Daoy (cell line): ENCODE data around the gene SPIN1. TPM values are rescaled to one million over a fixed set of nuclear protein-coding genes. Genes with fewer than 3 reads are reported as not detected.

Experiments
- DNase-seq: peaks from one replicate; pipeline ENCODE4 v3.0.0-alpha.2; 2015; ENCODE audit warnings: low read depth
- total RNA-seq: library from RNA; depleted of rRNA; stranded (reverse); fragments of >200 nt; shearing (Covaris generic); gene quantifications from 2 replicates; pipeline ENCODE4 v1.2.3, GENCODE V29; 2014

The SPIN1 gene
- total RNA-seq, 1 experiment from 2014 or later = 106 TPM

DNA sequence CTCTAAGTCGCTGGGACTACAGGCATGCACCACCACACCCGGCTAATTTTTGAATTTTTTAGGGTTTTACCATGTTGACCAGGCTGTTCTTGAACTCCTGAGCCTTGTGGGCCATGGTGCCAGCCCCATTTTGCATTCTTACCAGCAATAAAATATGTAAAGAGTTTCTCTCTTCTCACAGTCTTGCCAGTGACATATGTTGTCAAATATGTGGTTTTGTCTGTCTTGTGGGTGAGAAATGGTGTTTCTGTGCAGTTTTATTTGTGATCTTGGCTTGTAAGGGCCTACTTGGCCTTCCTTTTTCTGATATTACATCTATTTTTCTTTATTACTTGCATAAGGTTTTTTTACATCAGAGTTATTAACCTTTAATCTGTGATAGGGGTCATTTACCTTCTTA is 47.1 kb downstream of the SPIN1 start:
- DNase-seq = no peak

DNA sequence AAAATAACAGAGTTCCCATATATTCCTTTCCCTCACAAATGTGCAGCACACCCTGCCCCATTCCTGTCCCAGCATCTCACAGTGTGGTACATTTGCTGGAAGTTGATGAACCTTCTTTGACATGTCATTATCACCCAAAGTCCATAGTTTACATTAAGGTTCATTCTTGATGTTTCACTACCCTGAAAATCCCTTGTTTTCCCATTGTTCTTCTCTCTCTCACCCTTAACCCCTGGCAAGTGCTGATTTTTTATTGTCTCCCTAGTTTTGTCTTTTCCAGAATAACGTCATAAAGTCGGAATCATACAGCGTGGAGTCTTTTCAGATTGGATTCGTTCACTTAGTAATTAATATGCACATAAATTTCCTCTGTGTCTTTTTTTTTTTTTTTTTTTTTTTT is 48.1 kb downstream of the SPIN1 start:
- no peak for DNase-seq

DNA sequence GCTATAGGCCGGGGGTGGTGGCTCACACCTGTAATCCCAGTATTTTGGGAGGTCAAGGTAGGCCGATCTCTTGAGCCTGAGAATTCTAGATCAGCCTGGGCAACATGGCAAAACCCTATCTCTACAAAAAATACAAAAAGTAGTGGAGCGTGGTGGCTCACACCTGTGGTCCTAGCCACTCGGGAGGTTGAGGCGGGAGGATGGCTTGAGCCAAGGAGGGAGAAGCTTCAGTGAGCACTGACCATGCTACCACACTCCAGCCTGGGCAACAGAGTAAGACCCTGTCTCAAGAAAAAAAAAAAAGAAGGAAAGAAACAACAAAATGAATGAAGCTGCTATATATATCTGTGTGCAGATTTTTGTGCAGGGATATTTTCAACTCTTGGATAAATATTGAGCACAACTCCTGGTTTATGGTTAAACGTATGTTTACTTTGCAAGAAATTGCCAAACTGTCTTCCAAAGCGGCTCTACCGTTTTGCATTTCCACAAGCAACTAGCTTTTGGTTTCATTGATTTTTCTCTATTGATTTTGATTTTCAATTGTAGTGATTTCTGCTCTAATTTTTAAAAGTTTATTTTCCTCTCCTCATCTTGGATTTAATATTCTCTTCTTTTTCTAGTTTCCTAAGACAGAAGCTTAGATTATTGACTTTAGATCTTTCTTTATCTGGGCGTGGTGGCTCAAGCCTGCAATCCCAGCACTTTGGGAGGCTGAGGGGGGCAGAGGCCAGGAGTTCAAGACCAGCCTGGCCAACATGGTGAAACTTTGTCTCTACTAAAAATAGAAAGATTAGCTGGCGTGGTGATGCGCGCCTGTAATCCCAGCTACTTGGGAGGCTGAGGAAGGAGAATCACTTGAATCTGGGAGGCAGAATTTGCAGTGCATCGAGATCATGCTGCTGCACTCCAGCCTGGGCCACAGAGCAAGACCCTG is 49.2 kb downstream of the SPIN1 start:
- no peak for DNase-seq

DNA sequence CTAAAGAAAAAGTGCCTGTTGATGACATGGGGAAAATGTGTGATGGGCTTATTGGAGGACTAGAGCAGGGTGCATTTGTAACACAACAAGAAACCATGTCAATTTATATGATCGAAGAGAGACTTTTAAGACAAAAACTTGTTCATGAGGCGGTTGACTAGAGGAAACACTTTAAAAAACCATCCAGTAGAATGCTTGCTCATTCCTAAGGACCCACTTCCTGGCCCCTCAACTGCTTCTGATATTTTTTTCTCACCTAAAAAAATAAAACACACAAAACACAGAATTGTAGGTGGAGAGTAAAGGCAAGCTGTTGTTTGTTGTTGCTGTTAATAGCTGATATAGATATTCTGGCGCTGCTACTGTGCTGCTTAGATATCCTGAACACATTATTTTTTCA is 50.6 kb downstream of the SPIN1 start:
- DNase-seq = no peak

DNA sequence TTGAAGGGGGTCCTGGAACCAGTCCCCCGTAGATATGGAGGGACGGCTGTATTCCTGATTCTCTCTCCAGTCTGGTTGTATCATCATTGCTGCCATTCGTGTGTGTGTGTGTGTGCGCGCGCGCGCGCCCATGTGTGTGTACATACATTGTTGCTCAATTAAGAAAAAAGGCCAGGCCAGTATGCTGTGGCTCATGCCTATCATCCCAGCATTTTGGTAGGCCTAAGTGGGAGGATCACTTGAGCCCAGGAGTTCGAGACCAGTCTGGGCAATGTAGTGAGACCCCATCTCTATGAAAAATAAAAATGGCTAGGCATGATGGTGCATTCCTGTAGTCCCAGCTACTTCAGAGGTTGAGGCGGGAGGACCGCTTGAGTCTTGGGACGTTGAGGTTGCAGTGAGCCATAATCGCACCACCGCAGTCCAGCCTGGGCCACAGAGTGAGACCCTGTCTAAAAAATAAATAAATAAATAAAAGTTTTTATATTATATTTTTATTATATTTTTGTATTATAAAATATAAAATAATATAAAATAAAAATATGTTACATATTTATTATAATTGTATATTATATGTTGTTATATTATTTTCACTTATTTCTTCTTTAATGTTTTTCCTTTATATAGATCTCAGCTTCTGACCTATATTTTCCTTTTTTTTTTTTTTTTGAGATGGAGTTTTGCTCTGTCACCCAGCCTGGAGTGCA is 53.2 kb downstream of the SPIN1 start:
- DNase-seq = no peak

DNA sequence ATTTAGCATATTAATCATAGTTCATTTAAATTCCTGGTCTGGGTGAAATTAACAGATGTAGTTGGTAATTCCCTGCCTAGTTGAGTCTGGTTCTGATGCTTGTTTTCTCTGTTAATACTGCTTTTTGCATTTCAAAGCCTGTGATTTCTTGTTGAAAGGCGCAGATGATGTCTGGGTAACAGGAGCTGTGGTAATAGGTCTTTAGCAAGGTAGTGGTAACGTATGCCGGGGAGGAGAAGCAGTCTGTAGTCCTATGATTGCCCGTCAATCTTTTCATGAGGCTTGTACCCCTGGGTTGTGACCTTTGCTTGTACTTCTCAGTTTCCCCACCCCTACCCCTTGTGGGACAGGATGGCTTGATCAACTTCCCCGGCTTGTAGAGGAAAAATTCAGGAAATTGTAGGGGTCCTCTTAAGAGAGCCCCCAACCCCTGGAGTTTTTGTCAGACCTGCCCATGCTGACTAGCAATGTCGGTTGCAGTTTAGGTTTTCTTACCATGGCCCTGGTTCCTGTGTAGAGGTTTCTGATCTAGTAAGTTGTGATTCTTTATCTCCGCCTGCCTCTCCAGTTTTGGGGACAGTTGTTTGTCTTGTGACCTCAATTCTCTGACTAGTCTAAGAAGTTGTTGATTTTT is 55.4 kb downstream of the SPIN1 start:
- DNase-seq = no peak

DNA sequence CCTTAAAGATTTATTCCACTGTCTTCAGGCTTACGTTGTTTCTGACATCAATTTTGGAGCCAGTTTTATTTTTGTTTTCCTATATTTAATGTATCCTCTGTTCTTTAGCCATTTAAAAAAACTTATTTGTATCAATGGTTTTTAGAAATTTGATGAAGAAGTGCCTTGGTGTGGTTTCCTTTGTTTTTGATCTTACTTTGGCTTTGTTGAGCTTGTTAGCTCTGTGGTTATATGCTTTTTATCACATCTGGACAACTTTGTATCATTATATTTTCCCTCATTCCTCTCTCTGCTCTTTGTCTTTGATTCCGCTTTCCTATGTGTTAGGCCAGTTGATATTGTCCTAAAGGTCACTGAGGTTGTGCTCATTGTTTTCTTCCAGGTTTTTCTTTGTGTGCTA is 58.5 kb downstream of the SPIN1 start:
- DNase-seq = no peak

DNA sequence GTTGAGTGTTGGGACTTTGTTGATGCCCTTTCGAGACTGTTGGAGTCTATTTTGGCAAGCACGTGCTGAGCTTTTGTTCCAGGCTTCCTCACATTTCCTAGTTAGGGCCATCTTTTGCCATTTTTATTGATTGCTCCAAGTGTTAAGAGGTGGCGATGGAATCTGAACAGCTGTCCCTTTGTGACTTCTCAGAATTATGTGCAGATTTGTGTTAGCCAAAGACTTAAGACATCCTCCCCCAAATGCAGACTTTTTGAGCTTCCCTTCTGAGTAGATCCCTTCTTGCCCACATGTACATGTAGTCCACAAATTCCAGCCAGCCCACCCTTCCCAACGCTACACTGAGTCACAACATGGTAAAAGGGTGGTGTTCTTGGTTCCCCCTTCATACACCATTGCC is 59.2 kb downstream of the SPIN1 start:
- DNase-seq = no peak

DNA sequence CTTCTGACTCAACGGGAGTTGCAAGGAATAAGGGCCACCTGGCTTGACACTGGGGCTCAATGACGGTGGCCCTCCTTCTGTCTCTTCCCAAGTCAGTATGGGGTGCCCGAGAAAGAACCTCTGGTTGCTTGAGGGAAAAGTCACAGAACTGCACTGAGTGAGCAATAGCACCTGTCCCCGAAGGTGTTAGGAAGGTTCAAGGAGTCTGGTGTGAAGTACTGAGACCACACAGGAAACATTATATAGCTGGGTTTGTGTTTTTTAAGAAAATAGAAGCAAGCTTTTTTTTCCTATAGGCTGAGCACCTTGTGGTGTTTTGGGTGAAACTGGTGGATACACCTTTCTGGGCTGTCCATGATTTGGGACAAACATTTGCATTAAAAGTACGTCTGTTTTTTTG is 62.9 kb downstream of the SPIN1 start:
- no peak for DNase-seq

DNA sequence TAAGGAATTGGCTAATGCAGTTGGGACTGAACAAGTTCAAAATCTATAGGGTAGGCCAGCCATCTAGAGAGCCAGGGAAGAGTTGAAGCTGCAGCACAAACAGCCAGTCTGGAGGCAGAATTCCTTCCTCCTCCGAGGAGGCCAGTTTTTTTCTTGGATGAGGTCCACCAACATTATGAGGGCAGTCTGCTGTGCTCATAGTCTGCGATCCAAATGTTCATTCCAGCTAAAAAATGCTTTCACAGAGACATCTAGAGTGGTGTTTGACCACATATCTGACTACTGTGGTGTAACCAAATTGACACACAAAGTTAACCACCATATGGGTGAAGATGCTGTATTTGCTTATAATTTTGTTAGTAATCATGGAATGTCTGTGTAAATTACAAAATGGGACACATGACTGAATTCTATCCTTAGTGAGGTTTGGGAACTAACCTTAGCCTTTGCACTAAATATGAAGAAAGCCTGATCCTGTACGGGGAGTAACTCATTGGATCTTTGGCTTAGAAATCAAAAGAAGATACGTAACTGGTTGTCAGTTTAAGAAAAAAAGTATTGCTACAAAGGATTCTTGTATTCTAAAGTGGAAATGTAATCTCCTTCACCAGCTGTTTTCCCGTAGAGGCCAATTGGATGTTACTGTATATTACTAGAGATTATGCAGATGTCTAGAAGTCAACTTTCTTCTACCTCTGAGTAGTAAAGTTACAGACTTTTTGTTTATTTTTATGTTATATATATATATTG is 70.6 kb downstream of the SPIN1 start:
- no peak for DNase-seq

DNA sequence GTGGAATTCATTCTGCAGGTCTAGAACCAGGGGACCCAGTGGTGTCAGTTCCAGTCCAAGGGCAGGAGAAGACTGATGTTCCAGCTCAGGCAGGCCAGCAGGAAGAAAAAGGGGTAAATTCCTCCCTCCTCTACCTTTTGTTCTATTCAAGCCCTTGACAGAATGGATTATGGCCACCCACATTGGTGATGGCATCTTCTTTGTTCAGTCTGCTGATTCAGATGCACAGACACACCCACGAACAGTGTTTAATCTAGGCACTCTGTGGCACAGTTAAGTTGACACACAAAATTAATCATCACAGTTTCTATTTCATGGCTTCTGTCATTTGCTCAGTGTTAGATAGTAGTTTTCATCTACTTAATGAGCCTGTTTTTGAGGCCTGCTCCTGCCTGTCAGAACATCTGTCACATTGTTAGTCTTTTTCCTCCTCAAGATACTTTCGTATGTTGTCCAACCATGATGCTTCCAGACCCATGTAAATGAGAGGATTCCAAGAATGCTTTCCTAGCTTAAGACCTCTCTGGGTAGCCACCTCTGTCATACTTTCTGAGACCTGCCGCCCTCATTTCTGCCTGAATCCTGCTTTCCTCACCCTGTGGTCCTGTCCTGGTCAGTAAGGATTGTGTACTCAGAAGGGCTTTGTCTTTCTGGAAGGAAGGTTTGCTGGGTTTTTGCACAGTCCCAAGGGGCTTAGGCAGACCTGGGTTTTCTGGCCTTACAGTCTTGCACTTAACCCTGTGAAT is 72.5 kb downstream of the SPIN1 start:
- peak; percentile 46 for DNase-seq

DNA sequence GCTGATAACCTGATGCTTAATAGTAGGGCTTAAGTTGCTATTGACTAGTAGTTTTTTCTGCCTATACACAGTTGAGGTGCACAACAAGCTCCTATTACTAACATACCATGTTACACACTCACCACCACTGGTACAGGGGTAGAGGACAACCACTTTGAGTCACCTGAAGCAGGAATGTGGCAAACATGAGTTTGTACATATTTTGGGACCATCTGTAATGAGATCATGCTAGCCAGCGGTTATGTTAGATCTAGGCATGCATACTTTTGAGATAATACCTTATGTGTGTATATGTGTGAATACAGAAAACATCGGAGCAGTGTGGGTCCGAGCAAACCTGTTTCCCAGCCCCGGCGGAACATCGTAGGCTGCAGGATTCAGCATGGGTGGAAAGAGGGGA is 73.9 kb downstream of the SPIN1 start:
- DNase-seq = peak; percentile 50

DNA sequence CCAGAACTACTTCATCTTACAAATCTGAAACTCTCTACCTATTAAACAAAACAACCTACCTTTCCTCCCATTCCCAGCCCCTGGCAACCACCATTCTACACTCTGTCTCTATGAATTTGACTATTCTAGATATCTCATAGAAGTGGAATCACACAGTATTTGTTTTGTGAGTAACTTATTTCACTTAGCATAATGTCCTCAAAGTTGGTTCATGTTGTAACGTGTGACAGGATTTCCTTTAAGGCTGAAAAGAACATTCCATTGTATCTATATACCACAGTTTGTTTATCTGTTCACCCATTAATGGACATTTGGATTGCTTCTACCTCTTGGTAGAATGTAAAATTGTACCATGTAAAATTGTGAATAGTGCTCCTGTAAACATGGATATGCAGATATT is 76.6 kb downstream of the SPIN1 start:
- no peak for DNase-seq

DNA sequence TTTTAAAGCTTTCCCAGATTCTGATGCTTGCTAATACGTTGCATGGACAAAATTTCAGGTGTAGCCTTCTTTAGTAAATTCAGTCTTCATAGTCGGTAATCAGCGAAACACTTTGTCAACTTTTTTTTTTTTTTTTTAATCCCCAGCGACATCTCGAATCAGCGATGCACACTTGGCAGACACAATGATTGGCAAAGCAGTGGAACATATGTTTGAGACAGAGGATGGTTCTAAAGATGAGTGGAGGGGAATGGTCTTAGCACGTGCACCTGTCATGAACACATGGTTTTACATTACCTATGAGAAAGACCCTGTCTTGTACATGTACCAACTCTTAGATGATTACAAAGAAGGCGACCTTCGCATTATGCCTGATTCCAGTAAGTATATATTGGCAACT is 80.0 kb downstream of the SPIN1 start:
- no peak for DNase-seq

DNA sequence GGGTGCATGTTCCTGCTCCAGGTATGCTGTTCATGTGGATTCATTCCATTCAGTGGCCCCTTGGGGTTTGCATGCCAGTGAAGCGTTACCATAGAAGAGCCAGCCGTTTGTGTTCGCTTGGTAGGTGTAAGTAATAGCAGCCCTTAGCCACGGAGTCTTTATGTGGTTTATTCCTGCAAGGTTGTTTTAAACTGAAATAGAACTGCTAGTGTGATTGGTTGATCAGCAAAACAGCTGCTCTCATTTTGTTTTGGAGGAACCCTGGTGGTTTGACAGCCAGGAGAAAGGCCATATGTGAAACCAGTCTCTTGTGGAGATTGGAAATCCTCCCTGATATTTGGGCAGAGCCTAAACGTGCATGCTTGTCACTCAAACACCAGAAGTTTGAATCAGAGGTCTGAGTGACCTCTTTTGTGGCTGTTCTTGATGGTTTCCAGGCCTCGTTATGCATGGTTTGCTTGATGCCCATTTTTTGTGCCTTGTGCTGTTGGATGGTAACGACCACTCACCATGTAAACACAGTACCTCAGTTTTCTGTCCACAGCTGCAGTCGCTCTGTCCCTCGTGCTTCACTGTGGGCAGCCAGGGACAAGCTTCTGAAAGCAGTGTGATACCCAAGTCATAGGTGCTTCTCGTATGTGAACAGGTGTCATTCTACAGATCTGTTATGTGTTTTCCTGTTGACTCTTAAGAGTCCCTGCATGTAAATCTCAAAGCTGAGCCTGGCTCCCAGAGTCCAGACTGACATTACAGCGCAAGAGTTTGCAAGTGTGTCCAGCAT is 88.4 kb downstream of the SPIN1 start:
- DNase-seq = peak; percentile 77

DNA sequence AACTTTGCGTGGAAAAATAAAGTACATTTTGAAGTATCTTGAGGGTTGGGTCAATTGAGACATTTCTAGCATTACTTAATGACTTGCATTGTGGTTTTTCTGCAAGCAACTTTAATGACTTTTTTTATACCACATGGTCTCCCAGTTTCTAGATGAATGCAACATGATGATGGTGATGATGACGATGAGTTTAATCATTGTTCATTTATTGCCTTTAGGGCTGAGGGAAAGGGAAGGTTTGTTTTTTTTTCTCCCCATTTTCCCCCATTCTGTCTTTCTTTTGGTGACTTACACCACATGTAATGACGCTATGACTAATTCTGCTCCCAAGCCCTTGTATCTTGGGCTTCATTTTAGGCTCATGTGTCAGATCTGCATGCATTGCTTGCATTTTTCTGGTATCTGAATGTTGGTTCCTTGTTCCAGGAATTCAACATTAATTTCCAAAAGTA is 89.1 kb downstream of the SPIN1 start:
- peak; percentile 94 for DNase-seq

DNA sequence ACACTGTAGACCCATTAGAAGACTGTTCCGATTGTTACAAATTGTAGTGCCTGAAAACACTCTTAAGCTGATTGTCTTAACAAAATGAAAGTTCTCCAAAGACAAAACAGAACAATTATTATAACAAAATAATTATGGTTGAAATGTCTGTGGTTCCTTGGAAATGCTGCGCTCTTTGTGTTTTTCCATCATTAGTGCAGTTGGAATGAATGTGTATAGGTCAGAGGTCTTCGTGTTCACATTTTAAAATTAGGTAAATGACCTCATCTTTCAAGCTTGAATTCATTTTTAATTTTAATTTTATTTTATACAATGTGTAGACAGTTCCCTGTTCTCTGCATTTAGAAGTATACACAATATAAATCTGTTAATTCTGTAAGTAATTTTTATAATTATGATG is 90.0 kb downstream of the SPIN1 start:
- no peak for DNase-seq

DNA sequence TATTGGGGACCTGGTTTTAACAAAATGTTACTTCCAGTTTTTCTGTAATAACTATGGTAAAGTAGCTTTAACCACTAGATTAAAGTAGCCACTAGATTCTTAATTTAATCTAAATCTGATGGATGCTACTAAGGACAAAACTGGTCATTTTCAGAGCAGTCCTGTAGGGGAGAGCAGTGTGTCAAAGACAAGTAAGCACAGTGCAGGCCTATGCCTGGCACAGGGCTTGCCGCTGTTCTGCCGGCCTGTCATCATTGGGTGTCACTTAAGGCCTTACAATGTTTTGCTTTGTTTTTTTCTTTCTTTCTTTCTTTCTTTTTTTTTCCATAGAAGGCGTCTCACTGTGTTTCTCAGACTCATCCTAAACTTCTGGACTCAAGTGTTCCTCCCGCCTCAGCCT is 93.7 kb downstream of the SPIN1 start:
- no peak for DNase-seq

DNA sequence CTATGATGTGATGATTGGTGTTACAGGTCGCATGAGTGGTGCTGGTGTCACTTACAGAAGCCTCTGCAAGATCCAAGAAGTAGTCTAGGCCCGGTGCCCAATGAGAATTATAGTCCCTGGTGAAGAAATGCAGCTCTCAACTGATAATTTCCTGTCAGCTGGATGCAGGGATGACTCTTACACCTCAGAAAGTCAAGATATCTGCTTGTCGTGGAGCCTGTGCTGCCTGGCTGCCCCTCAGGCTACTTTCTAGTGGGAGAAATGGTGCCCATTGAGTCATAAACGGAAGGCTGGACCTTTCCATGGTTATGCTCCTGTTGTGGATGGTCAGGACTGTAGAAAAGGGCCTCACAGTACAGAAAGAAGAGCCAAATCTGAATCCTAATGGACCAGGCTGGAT is 99.9 kb downstream of the SPIN1 start:
- DNase-seq = no peak

DNA sequence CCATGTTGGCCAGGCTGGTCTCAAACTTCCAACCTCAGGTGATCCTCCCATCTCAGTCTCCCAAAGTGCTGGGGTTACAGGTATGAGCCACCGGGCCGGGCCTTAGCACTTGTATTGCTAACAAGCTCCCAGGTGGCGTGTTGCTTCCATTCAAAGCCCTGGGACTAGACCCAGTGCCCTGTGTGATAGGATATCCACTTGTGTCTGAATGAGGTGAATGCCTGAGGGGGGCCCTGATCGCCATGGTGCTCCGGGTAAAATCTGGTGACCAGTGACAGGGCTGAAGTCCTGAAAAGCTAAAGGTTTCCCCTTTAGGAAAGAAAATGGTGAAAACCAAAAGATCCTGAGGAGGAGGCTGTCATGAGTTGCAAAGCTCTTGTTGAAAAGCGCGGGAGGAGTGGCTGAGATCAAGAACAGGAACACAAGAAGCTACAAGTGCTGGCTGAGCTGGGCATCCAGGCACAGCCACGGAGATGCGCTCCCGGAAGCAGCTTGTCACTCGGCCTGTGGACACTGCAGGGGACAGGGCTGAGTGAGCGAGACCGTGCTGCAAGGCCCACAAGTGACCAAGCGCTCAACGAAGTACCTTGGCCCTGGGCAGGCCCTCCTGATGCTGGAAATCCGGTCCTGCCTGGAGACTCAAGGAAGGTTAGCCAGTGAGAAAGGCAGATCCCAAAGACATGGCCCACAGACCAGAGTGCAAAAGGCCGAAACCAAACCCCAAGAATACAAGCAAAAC is 106.9 kb downstream of the SPIN1 start:
- DNase-seq = no peak
